Kasumi-1 (cell line): Measurements from ENCODE around the gene CD70.
"Not testable (repeated sequence)": the region's sequence is repeated elsewhere in the genome, so short reads cannot be mapped to it uniquely, and the experiment has no call there.

Experiments used
- DNase-seq, 2 experiments: peaks; one replicate each; lab custom pipeline; 2025; lab: John Stamatoyannopoulos, UW

Gene CD70

DNA sequence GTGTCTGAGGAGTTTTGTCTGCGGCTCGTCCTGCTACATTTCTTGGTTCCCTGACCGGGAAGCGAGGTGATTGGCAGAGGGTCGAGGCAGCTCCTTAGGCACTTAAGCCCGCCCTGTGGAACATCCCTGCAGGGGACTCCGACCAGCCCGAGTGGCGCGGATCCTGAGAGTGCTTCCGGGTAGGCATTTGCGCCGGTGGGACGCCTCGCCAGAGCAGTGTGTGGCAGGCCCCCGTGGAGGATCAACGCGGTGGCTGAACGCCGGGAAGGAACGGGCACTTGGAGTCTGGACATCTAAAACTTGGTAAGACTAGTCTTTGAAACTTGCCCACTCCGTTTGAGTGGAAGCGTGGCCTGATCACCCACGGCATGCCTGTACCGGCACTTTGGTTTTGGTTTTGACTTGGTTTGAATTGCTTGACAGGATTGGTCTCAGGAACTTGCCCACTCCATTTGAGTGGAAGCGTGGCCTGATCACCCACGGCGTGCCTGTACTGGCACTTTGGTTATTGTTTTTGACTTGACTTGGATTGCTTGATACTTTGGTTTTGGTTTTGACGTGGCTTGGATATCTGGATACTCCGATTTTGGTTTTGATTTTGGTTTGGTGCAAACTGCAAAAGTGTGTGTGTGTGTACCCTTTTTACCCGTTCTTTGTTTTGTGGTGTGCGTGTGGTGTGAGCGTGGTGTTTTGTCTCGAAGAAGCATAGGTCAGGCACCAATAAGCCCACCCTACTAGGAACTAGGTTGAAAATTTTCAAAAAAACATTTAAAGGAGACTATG, 6.7 kb upstream of the CD70 start:
- not testable (repeated sequence) for DNase-seq

GRCh38 chr19:6596621-6597020, 5.7 kb upstream of the CD70 start:
- DNase-seq = no peak

GRCh38 chr19:6593651-6594416, 2.9 kb upstream of the CD70 start:
- no peak for DNase-seq

DNA sequence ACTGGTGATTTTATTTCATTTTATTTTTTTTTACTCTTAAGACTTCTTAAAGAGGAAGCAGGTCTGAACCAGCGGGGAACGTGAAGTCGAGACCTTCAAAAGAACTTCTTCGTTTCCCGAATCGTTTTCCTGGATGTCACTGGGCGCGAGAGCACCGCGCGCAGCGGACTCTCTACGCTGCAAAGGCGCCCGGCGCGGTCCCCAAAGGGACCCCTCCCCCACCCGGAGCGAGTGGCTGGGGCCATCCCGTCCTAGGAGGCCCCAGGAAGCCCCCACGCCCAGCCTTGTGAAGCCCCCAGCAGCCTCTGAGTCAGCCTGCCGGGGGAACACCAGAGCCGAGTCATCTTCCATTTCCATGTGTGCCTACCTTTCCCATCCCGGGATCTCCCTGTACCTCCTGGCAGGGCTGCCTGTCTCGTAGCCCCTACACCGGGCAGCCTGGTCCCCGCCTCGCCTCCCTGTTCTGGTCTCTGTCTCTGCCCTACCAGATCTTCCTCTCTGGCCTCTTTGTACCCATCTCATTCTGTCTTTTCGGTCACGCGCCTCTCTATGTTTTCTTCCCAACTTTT, 608 bp downstream of the CD70 start:
- no peak for DNase-seq

DNA sequence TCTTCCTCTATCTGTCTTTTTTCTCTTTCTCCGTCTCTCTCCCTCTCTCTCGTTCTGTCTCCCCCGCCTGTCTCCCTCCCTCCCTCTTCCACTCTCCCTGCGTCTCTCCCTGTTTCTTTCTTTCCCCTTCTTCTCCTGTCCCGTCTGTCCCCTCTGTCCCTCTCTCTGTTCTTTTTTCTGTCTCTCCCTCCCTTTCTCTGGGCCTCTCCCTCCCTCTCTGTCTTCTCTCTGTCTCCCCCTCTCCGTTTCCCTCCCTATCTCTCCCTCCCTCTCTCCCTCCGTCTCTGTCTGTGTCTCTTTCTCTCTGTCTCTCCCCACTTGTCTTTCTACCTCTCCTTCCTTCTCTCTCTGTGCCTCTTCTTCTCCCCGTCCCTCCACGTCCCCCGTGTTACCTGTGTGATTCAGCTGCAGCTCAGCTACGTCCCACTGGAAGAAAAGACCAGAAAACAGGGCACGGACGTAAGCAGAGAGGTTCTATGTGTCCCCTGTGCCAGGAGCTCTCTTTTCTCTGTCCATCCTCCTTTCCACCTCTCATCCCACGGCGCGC, 1.2 kb downstream of the CD70 start:
- DNase-seq = no peak

DNA sequence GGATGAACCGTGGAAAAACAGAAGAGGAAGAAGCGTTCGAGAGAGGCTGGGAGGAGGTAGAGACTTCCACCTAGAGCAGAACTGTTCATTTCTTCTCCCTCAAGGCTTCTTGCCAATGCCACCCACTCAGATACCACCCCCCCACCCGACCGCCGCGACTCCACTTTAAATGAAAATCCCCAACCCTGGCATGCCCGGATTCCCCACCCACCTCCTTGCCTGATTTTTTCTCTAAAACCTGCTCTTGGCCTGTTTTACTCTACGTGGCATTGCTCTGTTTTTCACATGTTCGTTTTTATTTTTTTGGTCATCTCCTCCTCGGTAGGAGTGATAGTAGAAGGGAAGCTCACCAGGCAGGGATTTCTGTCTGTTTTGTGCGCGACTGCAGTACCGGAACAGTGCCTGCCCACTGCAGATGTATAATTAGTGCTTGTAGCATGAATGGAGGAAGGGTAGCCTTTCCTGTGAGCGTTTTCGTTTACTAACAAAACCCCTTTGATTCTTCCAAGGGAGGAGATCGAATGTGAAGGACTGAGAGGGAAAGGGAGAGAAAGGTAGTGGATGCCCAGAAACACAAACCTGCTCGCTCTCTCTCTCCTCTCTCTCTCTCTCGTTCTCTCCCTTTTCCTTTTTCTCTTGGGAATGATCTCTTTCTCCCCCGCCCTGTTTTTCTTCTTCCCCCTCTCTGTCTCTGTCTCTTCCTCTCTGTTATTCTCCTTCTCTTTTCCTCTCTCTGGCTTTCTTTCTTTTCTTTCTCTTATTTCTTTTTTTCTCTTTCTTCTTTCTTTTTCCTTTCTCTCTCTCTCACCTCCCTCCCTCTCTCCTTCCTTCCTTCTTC, 2.2 kb downstream of the CD70 start:
- no peak for DNase-seq

DNA sequence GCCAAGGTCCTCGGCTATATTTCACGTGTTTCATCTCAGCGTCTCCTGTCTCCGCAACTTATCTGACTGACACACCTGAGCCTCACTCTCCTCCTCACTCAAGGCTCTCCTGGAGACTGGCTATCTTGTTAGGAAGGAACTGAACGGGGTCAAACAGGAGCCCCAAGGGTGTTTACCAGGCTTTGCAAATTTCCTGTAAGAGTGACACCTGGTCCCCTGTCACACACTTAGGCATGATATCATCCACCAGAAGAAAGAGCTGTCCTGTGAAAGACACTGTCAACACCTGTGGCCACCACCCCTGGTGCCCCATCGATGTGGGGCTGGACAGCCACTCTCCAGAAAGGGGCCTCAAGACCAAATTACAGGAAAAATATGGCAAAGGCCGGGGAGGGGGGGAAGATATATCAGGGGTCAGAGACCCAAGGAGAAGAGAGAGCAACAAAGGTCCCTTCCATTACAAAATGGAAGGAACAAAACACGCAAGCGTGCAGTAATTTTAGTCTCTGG, 2.9 kb downstream of the CD70 start:
- DNase-seq = no peak

- no peak for DNase-seq
Measured at GRCh38 chr19:6587093-6587820, 3.7 kb downstream of the CD70 start.

- no peak for DNase-seq
Measured at GRCh38 chr19:6586726-6587092, 4.2 kb downstream of the CD70 start.

GRCh38 chr19:6586056-6586455, 4.9 kb downstream of the CD70 start:
- DNase-seq = no peak

DNA sequence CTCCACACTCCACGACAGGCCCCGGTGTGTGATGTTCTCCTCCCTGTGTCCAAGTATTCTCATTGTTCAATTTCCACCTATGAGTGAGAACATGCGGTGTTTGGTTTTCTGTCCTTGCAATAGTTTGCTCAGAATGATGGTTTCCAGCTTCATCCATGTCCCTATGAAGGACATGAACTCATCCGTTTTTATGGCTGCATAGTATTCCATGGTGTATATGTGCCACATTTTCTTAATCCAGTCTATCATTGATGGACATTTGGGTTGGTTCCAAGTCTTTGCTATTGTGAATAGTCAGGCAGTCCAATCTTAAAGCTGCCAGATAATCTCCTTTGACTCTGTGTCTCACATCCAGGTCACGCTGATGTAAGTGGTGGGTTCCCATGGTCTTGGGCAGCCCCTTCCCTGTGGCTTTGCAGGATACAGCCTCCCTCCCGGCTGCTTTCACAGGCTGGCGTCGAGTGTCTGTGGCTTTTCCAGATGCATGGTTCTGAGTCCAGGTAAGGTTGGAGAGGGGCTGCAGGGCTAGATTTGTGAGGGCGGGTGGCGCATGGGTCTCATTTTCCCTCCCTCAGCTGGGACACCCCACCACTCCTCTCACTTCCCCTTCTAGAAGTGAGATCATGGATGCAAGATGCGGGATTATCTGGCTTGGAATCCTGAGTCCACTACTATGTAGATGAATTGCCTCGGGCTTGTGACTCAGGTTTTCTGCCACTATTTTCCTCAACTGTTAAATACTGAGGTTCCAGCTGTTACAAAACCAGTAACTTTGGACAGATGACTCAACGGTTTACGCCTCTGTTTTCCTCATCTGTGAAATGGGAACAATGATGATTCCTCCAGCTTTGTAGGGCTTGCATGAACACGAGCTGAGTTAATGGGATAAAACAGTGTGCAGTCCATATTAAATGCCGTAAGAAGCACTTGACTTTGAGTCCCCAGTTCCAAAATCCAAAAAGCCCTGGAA, 8.2 kb downstream of the CD70 start:
- not testable (repeated sequence) for DNase-seq

- no peak for DNase-seq
Measured at GRCh38 chr19:6580313-6580712, 10.6 kb downstream of the CD70 start.

- no peak for DNase-seq
Measured at GRCh38 chr19:6579450-6580178, 11.3 kb downstream of the CD70 start.

DNA sequence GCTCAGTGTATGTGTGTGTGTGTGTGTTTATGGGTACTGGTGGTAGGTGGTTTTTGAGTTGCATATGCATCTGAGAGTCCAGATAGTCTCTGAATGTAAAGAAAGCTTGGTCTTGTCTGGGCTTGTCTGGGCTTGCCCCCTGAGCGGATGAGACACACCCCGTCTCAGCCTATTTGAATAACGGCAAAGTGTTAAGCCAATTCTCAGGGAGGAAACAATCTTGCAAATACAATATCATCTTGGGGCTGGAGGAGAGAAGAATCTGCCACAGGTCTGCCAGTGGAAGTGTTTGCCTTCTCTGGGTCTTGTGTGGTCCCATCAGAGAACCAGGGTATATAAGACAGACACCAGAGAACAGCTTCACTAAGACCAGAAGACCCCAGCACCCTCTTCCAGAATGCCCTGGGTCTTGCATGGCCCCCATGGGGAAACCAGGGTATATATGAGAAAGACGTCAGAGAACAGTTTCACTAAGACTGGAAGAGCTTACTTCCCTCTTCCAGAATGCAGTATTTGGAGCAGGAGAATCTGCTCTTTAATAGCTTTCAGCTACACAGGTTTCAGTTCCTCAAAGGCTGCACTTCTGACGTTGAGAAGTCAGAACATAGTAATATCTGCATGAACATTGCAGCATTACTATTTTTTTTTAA, 13.3 kb downstream of the CD70 start:
- DNase-seq = no peak

- no peak for DNase-seq
Measured at GRCh38 chr19:6576869-6577475, 14.0 kb downstream of the CD70 start.

- DNase-seq = no peak
Measured at GRCh38 chr19:6573350-6573749, 17.6 kb downstream of the CD70 start.

DNA sequence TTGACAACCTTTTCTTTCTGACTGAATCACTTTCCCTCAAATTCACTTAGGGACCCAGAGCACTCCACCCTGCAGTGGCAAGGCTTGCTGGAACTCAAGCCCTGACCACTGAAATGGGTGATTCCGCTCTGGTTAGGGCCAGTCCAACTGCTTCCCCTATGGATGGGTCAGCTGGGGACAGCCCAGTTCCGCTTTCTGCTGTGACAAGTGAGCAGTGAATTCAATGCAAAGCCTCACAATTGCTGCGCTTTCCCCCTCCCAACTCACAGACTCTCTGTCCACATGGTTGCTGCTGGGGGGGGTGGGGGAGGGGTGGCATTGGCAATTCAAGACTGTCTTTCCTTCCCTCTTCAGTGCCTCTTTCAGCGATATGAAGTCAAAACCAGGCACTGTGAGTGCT, 18.7 kb downstream of the CD70 start:
- DNase-seq = no peak

DNA sequence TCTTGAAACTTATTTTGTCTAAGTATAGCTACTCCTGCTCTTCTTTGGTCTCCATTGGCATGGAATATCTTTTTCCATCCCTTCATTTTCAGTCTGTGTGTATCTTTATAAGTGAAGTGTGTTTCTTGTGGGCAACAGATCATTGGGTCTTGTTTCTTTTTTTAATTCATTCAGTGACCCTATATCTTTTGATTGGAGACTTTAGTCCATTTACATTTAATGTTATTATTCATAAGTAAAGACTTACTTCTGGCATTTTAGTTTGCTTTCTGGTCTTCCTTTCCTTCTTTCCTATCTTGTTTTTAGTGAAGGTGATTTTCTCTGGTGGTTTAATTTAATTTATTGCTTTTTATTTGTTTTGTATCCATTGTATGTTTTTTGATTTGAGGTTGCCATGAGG, 19.8 kb downstream of the CD70 start:
- no peak for DNase-seq
